ENCODE data around the gene NUP50. TPM values are rescaled to one million over a fixed set of nuclear protein-coding genes. Genes with fewer than 3 reads are reported as not detected.

The NUP50 gene
- total and polyA plus RNA-seq, 5 donors, result 5.8 to 24.8 (median 17.0) TPM

DNA sequence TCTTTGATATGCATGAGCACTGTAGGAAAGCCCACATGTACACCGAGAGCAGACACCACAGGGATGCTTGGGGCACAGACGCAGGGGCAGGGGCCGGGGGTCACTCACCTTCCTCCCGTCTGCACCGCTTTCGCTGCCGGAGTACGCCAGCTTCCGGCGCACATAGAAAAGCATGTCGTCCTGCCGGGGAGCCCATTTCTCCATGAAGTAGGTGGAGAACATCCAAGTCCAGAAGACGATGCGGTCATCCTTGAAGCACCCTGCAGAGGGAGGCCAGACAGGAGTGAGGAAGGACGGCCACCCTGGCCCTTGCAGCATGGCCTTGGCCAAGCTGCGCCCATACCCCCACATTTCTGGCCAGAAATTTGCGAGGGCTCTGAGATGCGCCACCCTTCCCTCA is 48.1 kb downstream of the NUP50 start:
- Histone ChIP-seq H3K4me1 (ENCODE audit: control insufficient read depth, insufficient read depth, low read length) (peaks cover 5% of the 10 kb centered on the region), H3K27ac (ENCODE audit: low read length) (no peak overlapping the region), H3K9me3 (ENCODE audit: control insufficient read depth, low read length) (no peaks in the 10 kb centered on the region), H3K27me3 (ENCODE audit: control insufficient read depth, insufficient read depth) (no peaks in the 10 kb centered on the region), H3K4me3 (ENCODE audit: low read length) (no peak overlapping the region)
- intact Hi-C loops (cut with DNase I), result no loop called here
- 83% methylated on average over 18 of the region's 18 CpGs for WGBS
- DNase-seq, result no peak
- peak in 1 of 2 donors; percentile 13 for ATAC-seq

DNA sequence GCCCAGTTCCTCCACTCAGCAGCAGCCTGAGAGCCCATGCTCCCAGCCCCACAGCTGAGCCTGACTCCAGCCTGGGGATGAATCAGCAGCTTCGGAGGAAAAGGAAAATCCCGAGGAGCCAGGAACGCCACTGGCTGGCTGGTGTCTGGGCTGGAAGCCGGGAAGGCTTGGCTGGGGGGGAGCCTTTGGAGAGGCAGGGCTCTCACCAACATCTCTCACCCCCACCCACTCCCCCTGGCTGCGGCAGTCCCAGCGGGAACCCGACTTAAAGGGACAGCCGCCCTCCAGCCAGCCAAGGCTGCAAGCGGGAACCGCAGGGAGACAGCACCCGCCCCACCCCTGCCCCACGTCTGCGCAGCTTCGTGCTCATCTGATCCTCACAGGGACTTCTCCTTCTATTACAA is 48.6 kb downstream of the NUP50 start:
- H3K27ac ChIP-seq (ENCODE audit: low read length), result no peak overlapping the region
- ATAC-seq, result peak; percentile 87 to 92
- intact Hi-C loops (cut with DNase I), result no loop called here
- no peaks in the 10 kb centered on the region for H3K27me3 ChIP-seq (ENCODE audit: control insufficient read depth, insufficient read depth)
- DNase-seq, result peak; percentile 88 to 94 (median 93)
- no peaks in the 10 kb centered on the region for H3K9me3 ChIP-seq (ENCODE audit: control insufficient read depth, low read length)
- peak overlapping the region; percentile 37 for H3K4me3 ChIP-seq (ENCODE audit: low read length)
- H3K4me1 ChIP-seq (ENCODE audit: control insufficient read depth, insufficient read depth, low read length), result peaks cover 5% of the 10 kb centered on the region
- WGBS, result 10% methylated on average over 14 of the region's 14 CpGs

- 36% methylated on average over 22 of the region's 22 CpGs for WGBS
- H3K27me3 ChIP-seq (ENCODE audit: control insufficient read depth, insufficient read depth), result no peaks in the 10 kb centered on the region
- intact Hi-C loops (cut with DNase I), result no loop called here
- H3K9me3 ChIP-seq (ENCODE audit: control insufficient read depth, low read length), result no peaks in the 10 kb centered on the region
- ATAC-seq, result peak; percentile 71 to 76
- peak; percentile 72 to 86 (median 83) for DNase-seq
- H3K4me1 ChIP-seq (ENCODE audit: control insufficient read depth, insufficient read depth, low read length), result peaks cover 5% of the 10 kb centered on the region
- peak overlapping the region; percentile 44 for H3K27ac ChIP-seq (ENCODE audit: low read length)
- peak overlapping the region; percentile 37 for H3K4me3 ChIP-seq (ENCODE audit: low read length)
These were observed 49.4 kb downstream of the NUP50 start for GRCh38 chr22:45212992-45213751.

- ATAC-seq, result no peak
- intact Hi-C loops (cut with DNase I), result no loop called here
- Histone ChIP-seq H3K9me3 (ENCODE audit: control insufficient read depth, low read length) (no peaks in the 10 kb centered on the region), H3K27ac (ENCODE audit: low read length) (no peak overlapping the region), H3K27me3 (ENCODE audit: control insufficient read depth, insufficient read depth) (no peaks in the 10 kb centered on the region), H3K4me1 (ENCODE audit: control insufficient read depth, insufficient read depth, low read length) (peaks cover 5% of the 10 kb centered on the region), H3K4me3 (ENCODE audit: low read length) (no peak overlapping the region)
- 36% methylated on average over 22 of the region's 22 CpGs for WGBS
- peak in 1 of 3 donors; percentile 55 for DNase-seq
These were observed 52.6 kb downstream of the NUP50 start for GRCh38 chr22:45216133-45217003.

- Histone ChIP-seq H3K27me3 (ENCODE audit: control insufficient read depth, insufficient read depth) (no peaks in the 10 kb centered on the region), H3K27ac (ENCODE audit: low read length) (no peak overlapping the region), H3K4me1 (ENCODE audit: control insufficient read depth, insufficient read depth, low read length) (peaks cover 5% of the 10 kb centered on the region), H3K9me3 (ENCODE audit: control insufficient read depth, low read length) (no peaks in the 10 kb centered on the region), H3K4me3 (ENCODE audit: low read length) (no peak overlapping the region)
- intact Hi-C loops (cut with DNase I), result no loop called here
- no peak for ATAC-seq
- DNase-seq, result no peak
- WGBS, result 96% methylated on average over 6 of the region's 6 CpGs
These were observed 53.6 kb downstream of the NUP50 start for GRCh38 chr22:45217345-45217744.

- ATAC-seq (no peak), DNase-seq (peak in 1 of 3 donors; percentile 42)
- Histone ChIP-seq H3K4me3 (ENCODE audit: low read length) (no peak overlapping the region), H3K27ac (ENCODE audit: low read length) (no peak overlapping the region), H3K27me3 (ENCODE audit: control insufficient read depth, insufficient read depth) (no peaks in the 10 kb centered on the region), H3K9me3 (ENCODE audit: control insufficient read depth, low read length) (no peaks in the 10 kb centered on the region), H3K4me1 (ENCODE audit: control insufficient read depth, insufficient read depth, low read length) (peaks cover 5% of the 10 kb centered on the region)
- WGBS, result 90% methylated on average over 14 of the region's 14 CpGs
- intact Hi-C loops (cut with DNase I), result no loop called here
These were observed 54.1 kb downstream of the NUP50 start for GRCh38 chr22:45217806-45218205.

GRCh38 chr22:45218976-45219375 is 55.3 kb downstream of the NUP50 start:
- ATAC-seq (no peak), DNase-seq (no peak)
- WGBS, result 77% methylated on average over 9 of the region's 9 CpGs
- intact Hi-C loops (cut with DNase I), result no loop called here
- Histone ChIP-seq H3K27ac (ENCODE audit: low read length) (no peak overlapping the region), H3K27me3 (ENCODE audit: control insufficient read depth, insufficient read depth) (no peaks in the 10 kb centered on the region), H3K4me3 (ENCODE audit: low read length) (no peak overlapping the region), H3K4me1 (ENCODE audit: control insufficient read depth, insufficient read depth, low read length) (no peaks in the 10 kb centered on the region), H3K9me3 (ENCODE audit: control insufficient read depth, low read length) (no peaks in the 10 kb centered on the region)

- Histone ChIP-seq H3K9me3 (ENCODE audit: control insufficient read depth, low read length) (no peaks in the 10 kb centered on the region), H3K4me1 (ENCODE audit: control insufficient read depth, insufficient read depth, low read length) (no peaks in the 10 kb centered on the region), H3K27me3 (ENCODE audit: control insufficient read depth, insufficient read depth) (no peaks in the 10 kb centered on the region), H3K4me3 (ENCODE audit: low read length) (no peak overlapping the region), H3K27ac (ENCODE audit: low read length) (no peak overlapping the region)
- intact Hi-C loops (cut with DNase I), result no loop called here
- WGBS, result 65% methylated on average over 5 of the region's 5 CpGs
- ATAC-seq, result no peak
- no peak for DNase-seq
These were observed 57.5 kb downstream of the NUP50 start for GRCh38 chr22:45221201-45221600.

- H3K4me3 ChIP-seq (ENCODE audit: low read length), result no peak overlapping the region
- 59% methylated on average over 5 of the region's 5 CpGs for WGBS
- H3K27ac ChIP-seq (ENCODE audit: low read length), result no peak overlapping the region
- H3K9me3 ChIP-seq (ENCODE audit: control insufficient read depth, low read length), result no peaks in the 10 kb centered on the region
- ATAC-seq (no peak), DNase-seq (peak in 2 of 3 donors; percentile 18 to 25)
- H3K27me3 ChIP-seq (ENCODE audit: control insufficient read depth, insufficient read depth), result no peaks in the 10 kb centered on the region
- peaks cover 2% of the 10 kb centered on the region for H3K4me1 ChIP-seq (ENCODE audit: control insufficient read depth, insufficient read depth, low read length)
- intact Hi-C loops (cut with DNase I), result no loop called here
These were observed 59.8 kb downstream of the NUP50 start for GRCh38 chr22:45223304-45224117.

DNA sequence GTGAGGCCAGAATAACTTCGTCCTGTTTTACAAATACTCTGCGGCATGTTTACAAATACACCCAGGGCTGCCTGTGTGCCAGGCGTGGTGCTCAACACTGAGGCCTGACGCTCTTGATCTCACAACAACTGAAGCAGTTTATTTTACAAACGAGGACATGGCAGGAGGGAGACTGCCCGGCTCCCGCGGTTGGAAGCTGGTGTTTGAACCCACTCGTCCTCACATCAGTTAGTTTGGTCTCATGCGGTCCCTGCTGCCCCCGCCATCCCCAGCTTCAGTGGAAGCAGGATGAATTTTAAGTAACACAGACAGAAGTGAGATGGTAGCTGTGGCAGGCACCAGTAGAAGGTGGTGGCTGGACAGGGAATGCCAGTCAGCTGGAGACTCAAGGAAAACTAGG is 60.6 kb downstream of the NUP50 start:
- Histone ChIP-seq H3K27me3 (ENCODE audit: control insufficient read depth, insufficient read depth) (no peaks in the 10 kb centered on the region), H3K4me3 (ENCODE audit: low read length) (no peak overlapping the region), H3K9me3 (ENCODE audit: control insufficient read depth, low read length) (no peaks in the 10 kb centered on the region), H3K4me1 (ENCODE audit: control insufficient read depth, insufficient read depth, low read length) (peaks cover 2% of the 10 kb centered on the region), H3K27ac (ENCODE audit: low read length) (no peak overlapping the region)
- no peak for DNase-seq
- 78% methylated on average over 11 of the region's 11 CpGs for WGBS
- ATAC-seq, result no peak
- intact Hi-C loops (cut with DNase I), result no loop called here

All from right cardiac atrium (tissue), 5 donors.